ENCODE measurements around the gene C22orf42. TPM values are rescaled to one million over a fixed set of nuclear protein-coding genes. Genes with fewer than 3 reads are reported as not detected.
A peak's percentile ranks its signal among the peaks of the same experiment; 100 is the strongest.

C22orf42 gene
- total RNA-seq, 1 experiment from 2014 or later, result not detected

- Histone ChIP-seq H3K9me3 (no peaks in the 10 kb centered on the region), H3K36me3 (ENCODE audit: control insufficient read depth, insufficient read depth, low read length) (no peaks in the 10 kb centered on the region), H3K4me3 (ENCODE audit: low read depth, low read length) (no peak overlapping the region), H3K27me3 (replicated peaks; ENCODE audit: control insufficient read depth, insufficient read depth, low read length) (no peaks in the 10 kb centered on the region), H3K4me1 (no peaks in the 10 kb centered on the region)
- Mint-ChIP-seq H3K27me3 (ENCODE audit: insufficient read depth, unreplicated experiment) (peaks cover 10% of the 10 kb centered on the region), H3K36me3 (ENCODE audit: insufficient read depth, unreplicated experiment) (no peaks in the 10 kb centered on the region), H3K4me1 (ENCODE audit: low read depth, unreplicated experiment) (no peaks in the 10 kb centered on the region), H3K9me3 (ENCODE audit: unreplicated experiment) (no peaks in the 10 kb centered on the region), H3K27ac (ENCODE audit: unreplicated experiment) (no peak overlapping the region), H3K4me3 (ENCODE audit: unreplicated experiment) (no peak overlapping the region)
- ChIA-PET POLR2A (no interaction called here), CTCF (interaction anchor here (0.6 to 1.0 kb wide), 2 partner anchors 101 to 162 kb away, joined by 3 read pairs; partner anchors contain the start of gene RFPL2)
- TF ChIP-seq CTCF (IDR thresholded peaks at IDR 0.05; ENCODE audit: insufficient read depth in 1 of 2, low read depth in 1 of 2, low read length in 1 of 2, severe bottlenecking in 1 of 2, unreplicated experiment in 1 of 2), result peak; percentile 18 to 26
- no TSS peak for BruUV-seq (replicated peaks)
- intact Hi-C loops (cut with micrococcal nuclease; ENCODE audit: unreplicated experiment), result loop anchor here (5.0 kb wide), 2 partner anchors 164 to 254 kb away; partner anchors contain the start of gene RFPL3
- DNase-seq, result no peak
These were observed 55.3 kb downstream of the C22orf42 start for GRCh38 chr22:32103658-32104315.

GRCh38 chr22:32100711-32101110 is 58.4 kb downstream of the C22orf42 start:
- TF ChIP-seq CTCF (IDR thresholded peaks at IDR 0.05; ENCODE audit: insufficient read depth in 1 of 2, low read depth in 1 of 2, low read length in 1 of 2, severe bottlenecking in 1 of 2, unreplicated experiment in 1 of 2), result no peak
- no peaks in the 10 kb centered on the region for H3K36me3 ChIP-seq (ENCODE audit: control insufficient read depth, insufficient read depth, low read length)
- H3K4me1 Mint-ChIP-seq (ENCODE audit: low read depth, unreplicated experiment), result no peaks in the 10 kb centered on the region
- no peaks in the 10 kb centered on the region for H3K36me3 Mint-ChIP-seq (ENCODE audit: insufficient read depth, unreplicated experiment)
- H3K27ac Mint-ChIP-seq (ENCODE audit: unreplicated experiment), result no peak overlapping the region
- H3K9me3 Mint-ChIP-seq (ENCODE audit: unreplicated experiment), result no peaks in the 10 kb centered on the region
- peaks cover 17% of the 10 kb centered on the region for H3K27me3 Mint-ChIP-seq (ENCODE audit: insufficient read depth, unreplicated experiment)
- DNase-seq, result no peak
- H3K4me3 ChIP-seq (ENCODE audit: low read depth, low read length), result no peak overlapping the region
- BruUV-seq (replicated peaks), result no TSS peak
- intact Hi-C loops (cut with micrococcal nuclease; ENCODE audit: unreplicated experiment), result loop anchor here (5.0 kb wide), 2 partner anchors 167 to 257 kb away; partner anchors contain the start of gene RFPL3
- no peaks in the 10 kb centered on the region for H3K9me3 ChIP-seq
- H3K4me3 Mint-ChIP-seq (ENCODE audit: unreplicated experiment), result no peak overlapping the region
- H3K4me1 ChIP-seq, result no peaks in the 10 kb centered on the region
- H3K27me3 ChIP-seq (replicated peaks; ENCODE audit: control insufficient read depth, insufficient read depth, low read length), result no peaks in the 10 kb centered on the region
- ChIA-PET POLR2A (no interaction called here), CTCF (no interaction called here)

Other genes with a start within 250 kb of the C22orf42 start
- gene YWHAH, start 214.8 kb downstream of the C22orf42 start, total RNA-seq (2022), result 128 and 135 TPM in 2 replicates
- 0.23 and 0.81 TPM in 2 replicates for gene SLC5A1, start 116.0 kb downstream of the C22orf42 start, total RNA-seq (2022)
- gene RFPL2, start 45.8 kb upstream of the C22orf42 start, total RNA-seq (2022), result not detected in 2 replicates
- gene SLC5A4, start 96.0 kb upstream of the C22orf42 start, total RNA-seq (2022), result not detected in 2 replicates
- gene RFPL3, start 198.6 kb upstream of the C22orf42 start, total RNA-seq (2022), result not detected in 2 replicates

Data from Caco-2 (cell line).